Measurements from ENCODE around the gene NUP85.

GRCh38 chr17:75246404-75246803 lies 40.9 kb downstream of the NUP85 start:
- no peak for TF ChIP-seq CTCF (IDR thresholded peaks at IDR 0.05; ENCODE audit: insufficient read depth, low read length)
- TF ChIP-seq POLR2AphosphoS5 (IDR thresholded peaks at IDR 0.05; ENCODE audit: low read depth), result no peak
- no peak for TF ChIP-seq REST (IDR thresholded peaks at IDR 0.05; ENCODE audit: insufficient replicate concordance, low read depth)
- no peak for TF ChIP-seq GABPA (IDR thresholded peaks at IDR 0.05; ENCODE audit: low read depth)
